ENCODE results near the gene VSIR. TPM values are rescaled to one million over a fixed set of nuclear protein-coding genes. Genes with fewer than 3 reads are reported as not detected.

Gene VSIR
- total RNA-seq, 1 experiment from 2014 or later: 3.6 TPM

- H3K4me1 Mint-ChIP-seq (ENCODE audit: insufficient read depth, unreplicated experiment): peaks cover 23% of the 10 kb centered on the region
- H3K4me3 Mint-ChIP-seq (ENCODE audit: unreplicated experiment): no peak overlapping the region
- CTCF ChIA-PET: interaction anchor here (0.6 to 1.0 kb wide), 3 partner anchors 18 to 1333 kb away, joined by 3 read pairs; no protein-coding TSS in a partner anchor
- no peak for DNase-seq (ENCODE audit: unreplicated experiment)
- no peaks in the 10 kb centered on the region for H3K9me3 Mint-ChIP-seq (ENCODE audit: unreplicated experiment)
- intact Hi-C loops (cut with micrococcal nuclease): loop anchor here (5.0 kb wide), 2 partner anchors 58 to 98 kb away; partner anchors contain the start of gene VSIR
- H3K27ac Mint-ChIP-seq (ENCODE audit: low read depth, unreplicated experiment): peak overlapping the region; percentile 93
- no peaks in the 10 kb centered on the region for H3K27me3 Mint-ChIP-seq (ENCODE audit: insufficient read depth, unreplicated experiment)
- no peaks in the 10 kb centered on the region for H3K36me3 Mint-ChIP-seq (ENCODE audit: insufficient read depth, unreplicated experiment)
- no TSS peak for BruUV-seq (replicated peaks)
- POLR2A ChIA-PET: interaction anchor here (1.0 to 3.8 kb wide), 3 partner anchors 14 to 52 kb away, joined by 3 to 19 read pairs (median 3); no protein-coding TSS in a partner anchor
- TF ChIP-seq, protein P1, sequence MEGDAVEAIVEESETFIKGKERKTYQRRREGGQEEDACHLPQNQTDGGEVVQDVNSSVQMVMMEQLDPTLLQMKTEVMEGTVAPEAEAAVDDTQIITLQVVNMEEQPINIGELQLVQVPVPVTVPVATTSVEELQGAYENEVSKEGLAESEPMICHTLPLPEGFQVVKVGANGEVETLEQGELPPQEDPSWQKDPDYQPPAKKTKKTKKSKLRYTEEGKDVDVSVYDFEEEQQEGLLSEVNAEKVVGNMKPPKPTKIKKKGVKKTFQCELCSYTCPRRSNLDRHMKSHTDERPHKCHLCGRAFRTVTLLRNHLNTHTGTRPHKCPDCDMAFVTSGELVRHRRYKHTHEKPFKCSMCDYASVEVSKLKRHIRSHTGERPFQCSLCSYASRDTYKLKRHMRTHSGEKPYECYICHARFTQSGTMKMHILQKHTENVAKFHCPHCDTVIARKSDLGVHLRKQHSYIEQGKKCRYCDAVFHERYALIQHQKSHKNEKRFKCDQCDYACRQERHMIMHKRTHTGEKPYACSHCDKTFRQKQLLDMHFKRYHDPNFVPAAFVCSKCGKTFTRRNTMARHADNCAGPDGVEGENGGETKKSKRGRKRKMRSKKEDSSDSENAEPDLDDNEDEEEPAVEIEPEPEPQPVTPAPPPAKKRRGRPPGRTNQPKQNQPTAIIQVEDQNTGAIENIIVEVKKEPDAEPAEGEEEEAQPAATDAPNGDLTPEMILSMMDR (IDR thresholded peaks at IDR 0.05; ENCODE audit: unreplicated experiment): no peak
These were observed 58.7 kb downstream of the VSIR start for GRCh38 chr10:71714592-71714991.

- no TSS peak for BruUV-seq (replicated peaks)
- H3K27ac Mint-ChIP-seq (ENCODE audit: low read depth, unreplicated experiment): peak overlapping the region; percentile 93
- intact Hi-C loops (cut with micrococcal nuclease): loop anchor here (5.0 kb wide), 2 partner anchors 58 to 98 kb away; partner anchors contain the start of gene VSIR
These were observed 59.3 kb downstream of the VSIR start for GRCh38 chr10:71714031-71714410.

DNA sequence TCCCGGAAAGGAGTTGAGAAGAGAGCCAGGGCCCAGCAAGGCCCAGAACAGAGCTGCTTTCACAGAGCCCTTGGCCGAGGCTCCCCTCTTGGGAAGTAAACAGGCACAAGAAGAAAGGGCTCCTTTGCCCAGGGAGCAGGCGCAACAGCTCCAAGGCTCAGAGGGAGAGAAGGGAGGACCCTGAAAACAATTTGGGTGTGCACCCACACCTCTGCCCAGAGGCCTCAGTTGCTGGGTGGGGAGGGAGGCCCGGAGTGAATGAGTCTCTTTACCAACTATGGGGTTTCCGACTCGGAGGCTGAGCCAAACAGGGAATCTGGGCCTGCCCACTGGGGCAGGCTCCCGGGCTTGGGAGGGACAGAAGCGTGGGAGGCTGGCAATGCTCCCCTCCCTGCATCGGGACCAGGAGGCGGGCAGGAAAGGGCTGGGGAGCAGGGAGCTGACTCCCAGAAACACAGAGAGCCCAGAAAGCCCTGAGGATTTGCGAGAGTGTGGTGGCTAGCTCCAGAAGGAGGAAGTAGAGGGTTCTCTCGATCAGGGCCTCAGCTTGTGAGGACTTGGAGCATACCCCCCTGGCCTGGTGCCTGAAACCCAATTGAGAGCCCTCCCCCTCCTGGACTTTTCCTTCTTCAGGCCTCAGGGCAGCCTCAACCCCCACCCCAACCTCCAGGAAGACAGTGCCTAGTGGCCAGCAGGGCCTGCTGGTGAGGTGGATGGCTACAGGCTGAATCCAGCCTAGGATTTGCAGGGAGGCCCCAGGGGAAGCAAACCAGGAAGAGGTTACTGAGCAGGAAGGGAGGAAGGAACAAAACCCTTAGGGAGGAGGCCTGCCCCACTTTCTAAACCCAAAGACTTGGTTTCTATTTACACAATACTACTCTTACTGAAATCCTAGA lies 59.9 kb downstream of the VSIR start:
- Mint-ChIP-seq H3K4me3 (ENCODE audit: unreplicated experiment) (peak overlapping the region; percentile 41), H3K27ac (ENCODE audit: low read depth, unreplicated experiment) (peak overlapping the region; percentile 93), H3K27me3 (ENCODE audit: insufficient read depth, unreplicated experiment) (no peaks in the 10 kb centered on the region), H3K36me3 (ENCODE audit: insufficient read depth, unreplicated experiment) (no peaks in the 10 kb centered on the region), H3K4me1 (ENCODE audit: insufficient read depth, unreplicated experiment) (peaks cover 23% of the 10 kb centered on the region), H3K9me3 (ENCODE audit: unreplicated experiment) (no peaks in the 10 kb centered on the region)
- CTCF ChIA-PET: interaction anchor here (0.9 to 3.1 kb wide), 6 partner anchors 12 to 399 kb away, joined by 3 to 14 read pairs (median 4); partner anchors contain the start of gene VSIR
- BruUV-seq (replicated peaks): TSS peak; percentile 47
- POLR2A ChIA-PET: interaction anchor here (0.6 to 3.8 kb wide), 8 partner anchors 15 to 506 kb away, joined by 3 to 19 read pairs (median 4); partner anchors contain the start of genes SLC29A3 and VSIR
- intact Hi-C loops (cut with micrococcal nuclease): loop anchor here (5.0 kb wide), 2 partner anchors 59 to 99 kb away; partner anchors contain the start of gene VSIR
- TF ChIP-seq, protein P1 (IDR thresholded peaks at IDR 0.05; ENCODE audit: unreplicated experiment): no peak
- DNase-seq (ENCODE audit: unreplicated experiment): peak; percentile 97

More at GRCh38 chr10:71714031-71714410, 59.3 kb downstream of the VSIR start:
- ChIA-PET POLR2A (interaction anchor here (0.6 to 3.8 kb wide), 7 partner anchors 15 to 505 kb away, joined by 3 to 19 read pairs (median 5); partner anchors contain the start of genes SLC29A3 and VSIR), CTCF (interaction anchor here (0.9 to 1.7 kb wide), 6 partner anchors 12 to 330 kb away, joined by 3 to 7 read pairs (median 4); partner anchors contain the start of gene VSIR)
- H3K9me3 Mint-ChIP-seq (ENCODE audit: unreplicated experiment): no peaks in the 10 kb centered on the region
- H3K4me1 Mint-ChIP-seq (ENCODE audit: insufficient read depth, unreplicated experiment): peaks cover 23% of the 10 kb centered on the region
- TF ChIP-seq, protein P1 (IDR thresholded peaks at IDR 0.05; ENCODE audit: unreplicated experiment): no peak
- H3K36me3 Mint-ChIP-seq (ENCODE audit: insufficient read depth, unreplicated experiment): no peaks in the 10 kb centered on the region
- DNase-seq (ENCODE audit: unreplicated experiment): no peak
- peak overlapping the region; percentile 41 for H3K4me3 Mint-ChIP-seq (ENCODE audit: unreplicated experiment)
- H3K27me3 Mint-ChIP-seq (ENCODE audit: insufficient read depth, unreplicated experiment): no peaks in the 10 kb centered on the region

Data from MCF 10A (cell line).